ENCODE results near the gene OLIG1.

GRCh38 chr21:33108228-33108627 lies 38.3 kb downstream of the OLIG1 start:
- TF ChIP-seq CTCF (IDR thresholded peaks at IDR 0.05), result no peak
- TF ChIP-seq POLR2A (IDR thresholded peaks at IDR 0.05), result no peak

Measured in tibial nerve (tissue), 3 donors.